ENCODE results near the gene GCK.

The GCK gene

DNA sequence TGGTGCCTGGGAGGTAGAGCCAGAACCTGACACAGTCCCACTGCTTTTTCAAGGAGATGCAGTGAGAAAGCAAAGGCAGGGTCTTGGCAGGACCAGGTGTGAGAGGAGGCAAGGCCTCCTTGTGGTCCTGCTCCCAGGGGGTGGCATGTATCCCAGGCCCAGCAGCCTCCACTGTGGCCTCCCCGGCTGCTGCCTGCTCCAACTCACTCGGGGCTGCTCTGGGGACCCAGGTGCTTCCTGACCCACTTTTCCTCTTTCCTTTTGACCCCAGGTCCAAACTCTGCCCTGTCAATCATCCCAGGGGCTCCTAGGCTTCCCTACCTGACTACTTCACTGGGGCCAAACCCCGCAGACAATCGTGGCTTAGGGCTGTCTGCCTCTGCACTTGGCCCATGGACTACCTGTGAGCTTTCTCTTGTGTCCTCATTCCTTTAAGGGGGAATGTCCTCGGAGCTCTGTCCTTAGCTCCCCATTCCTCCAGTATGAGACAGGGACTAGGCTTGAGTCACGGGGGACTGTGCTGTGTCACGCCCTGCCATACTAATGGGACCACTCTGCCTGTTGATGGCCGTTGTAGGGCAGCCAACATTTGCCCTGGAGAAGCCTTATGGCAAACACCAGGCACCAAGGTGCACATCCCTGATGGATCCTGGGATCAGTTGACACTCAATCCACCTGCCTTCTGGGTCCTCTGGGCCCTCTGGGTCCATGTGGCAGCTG lies 86.2 kb downstream of the GCK start:
- no peak for DNase-seq

DNA sequence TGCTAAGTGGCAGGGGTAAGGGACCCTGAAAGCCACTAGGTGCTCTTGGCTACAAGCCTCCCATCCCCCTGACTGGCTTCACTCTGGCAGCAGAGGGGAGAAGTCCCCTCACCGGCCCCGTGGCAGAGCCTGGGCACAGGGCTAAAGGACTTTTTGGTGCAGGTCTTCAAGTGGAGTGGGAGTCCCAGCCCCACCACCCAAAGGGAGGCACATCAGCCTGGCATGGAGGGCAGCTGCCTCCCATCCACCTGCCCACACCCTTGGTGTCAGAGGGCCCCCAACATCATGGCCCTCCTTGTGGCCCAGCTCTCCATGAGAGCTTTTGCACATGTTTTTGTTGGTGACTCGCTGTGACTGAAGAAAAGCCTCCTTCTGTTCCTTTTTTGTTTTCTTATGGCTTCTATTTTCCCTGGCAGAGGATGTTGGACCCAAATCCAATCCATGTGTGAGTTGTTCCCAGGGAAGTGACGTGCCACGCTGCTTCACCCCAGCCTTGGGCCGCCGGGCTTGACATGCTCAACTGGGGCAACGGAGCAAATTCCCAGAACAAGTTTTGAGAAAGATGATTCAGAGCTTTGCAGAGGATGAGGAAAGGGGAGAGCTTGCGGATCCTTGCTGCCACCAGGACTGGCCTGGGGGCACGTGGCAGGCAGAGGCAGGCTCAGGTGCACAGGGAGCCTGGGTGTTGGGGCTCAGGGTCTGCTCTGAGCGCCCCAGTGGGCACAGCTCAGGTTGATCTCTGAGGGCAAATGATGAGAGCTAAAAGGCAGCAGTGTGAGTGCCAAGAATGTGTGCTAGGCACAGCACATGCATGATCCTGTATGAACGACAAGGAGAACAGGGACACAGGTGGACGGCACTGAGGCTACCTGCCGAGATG lies 87.0 kb downstream of the GCK start:
- no peak for DNase-seq

DNA sequence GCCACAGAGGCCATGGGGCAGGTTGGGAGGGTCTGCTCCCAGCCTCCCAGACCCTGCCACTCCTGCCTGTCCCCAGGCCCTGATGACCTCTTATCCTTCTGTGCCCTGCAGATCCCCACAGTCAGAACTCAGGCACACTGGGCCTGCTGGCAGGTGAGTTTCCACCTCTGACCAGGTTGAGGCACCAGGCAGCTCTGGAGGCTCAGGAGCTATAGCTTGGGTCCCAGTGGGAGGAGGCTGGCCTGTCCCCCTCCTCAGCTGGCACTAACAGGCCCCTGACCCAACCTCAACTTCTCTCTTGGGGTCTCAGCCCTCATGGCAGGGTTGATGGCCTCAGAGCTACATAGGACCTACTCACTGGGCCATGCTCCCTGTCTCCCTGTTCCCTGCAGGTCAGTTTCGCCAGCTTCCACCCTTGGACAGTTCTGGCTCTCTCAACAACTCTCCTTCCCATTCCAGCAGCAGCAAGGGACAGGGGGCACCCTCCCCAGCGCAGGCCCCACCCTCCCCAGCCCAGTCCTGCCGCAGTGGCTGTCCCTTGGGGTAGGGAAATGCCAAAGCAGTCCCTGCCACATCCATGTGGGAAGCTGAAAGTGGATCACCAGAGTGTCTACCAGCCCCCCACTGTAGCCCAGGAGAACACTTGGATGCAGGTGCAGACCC lies 87.8 kb downstream of the GCK start:
- DNase-seq = no peak

DNA sequence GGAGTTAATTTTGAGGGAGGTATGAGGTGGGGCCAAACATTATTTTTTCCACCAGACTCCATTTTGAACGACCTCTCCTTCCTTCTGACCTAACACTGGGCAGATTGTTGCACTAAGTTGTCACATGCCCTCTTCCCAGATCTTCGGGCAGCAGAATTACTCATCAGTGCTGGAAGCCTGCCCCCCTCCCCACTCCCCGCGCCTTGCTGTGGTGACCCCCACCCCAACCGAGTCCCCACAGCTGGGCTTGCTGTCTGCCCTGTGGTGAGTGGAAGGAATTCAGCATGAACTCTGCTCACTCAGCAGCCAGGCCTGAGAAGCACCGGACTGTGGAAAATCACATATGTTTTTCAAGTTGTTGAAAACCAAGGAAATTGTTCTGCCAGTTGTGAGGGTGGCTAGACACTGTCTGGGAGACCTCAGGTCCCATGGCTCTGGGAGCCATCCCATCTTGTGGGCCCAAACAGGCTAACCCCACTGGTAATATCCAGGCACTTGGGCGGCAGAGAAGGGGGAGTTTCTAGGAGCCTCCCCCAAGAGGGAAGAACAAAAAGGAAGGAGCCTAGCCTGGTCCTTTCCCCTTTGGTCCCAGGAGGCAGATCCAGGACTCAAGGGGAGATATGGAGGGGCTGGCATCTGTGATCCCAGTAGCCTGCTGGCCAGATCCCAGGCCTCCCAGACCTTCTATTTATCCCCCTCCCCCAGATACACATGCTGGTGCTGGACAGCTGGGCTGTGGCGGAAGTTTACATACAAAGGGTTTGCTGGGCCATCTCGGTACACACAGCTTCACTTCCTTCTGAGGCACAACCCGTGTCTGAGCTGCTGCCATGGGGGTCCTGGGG lies 88.6 kb downstream of the GCK start:
- DNase-seq = no peak

DNA sequence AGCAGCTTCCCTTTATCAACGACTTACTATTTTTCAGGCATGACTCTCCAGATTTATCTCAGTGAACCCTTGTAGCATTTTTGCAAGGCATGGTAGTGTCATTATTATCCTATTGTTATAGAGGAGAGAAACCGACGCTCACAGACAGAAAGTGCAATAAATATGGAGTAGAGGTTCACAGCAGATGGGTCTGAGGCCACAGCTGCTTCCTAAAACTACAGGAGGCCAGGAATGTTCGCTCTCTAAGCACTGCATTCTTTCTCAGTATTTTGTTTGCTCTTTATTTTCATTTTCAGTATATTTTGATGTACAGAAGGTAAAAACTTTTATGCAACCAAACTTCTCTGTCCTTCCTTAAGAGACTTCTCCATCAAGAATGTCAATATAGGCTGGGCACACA lies 89.6 kb downstream of the GCK start:
- no peak for DNase-seq

DNA sequence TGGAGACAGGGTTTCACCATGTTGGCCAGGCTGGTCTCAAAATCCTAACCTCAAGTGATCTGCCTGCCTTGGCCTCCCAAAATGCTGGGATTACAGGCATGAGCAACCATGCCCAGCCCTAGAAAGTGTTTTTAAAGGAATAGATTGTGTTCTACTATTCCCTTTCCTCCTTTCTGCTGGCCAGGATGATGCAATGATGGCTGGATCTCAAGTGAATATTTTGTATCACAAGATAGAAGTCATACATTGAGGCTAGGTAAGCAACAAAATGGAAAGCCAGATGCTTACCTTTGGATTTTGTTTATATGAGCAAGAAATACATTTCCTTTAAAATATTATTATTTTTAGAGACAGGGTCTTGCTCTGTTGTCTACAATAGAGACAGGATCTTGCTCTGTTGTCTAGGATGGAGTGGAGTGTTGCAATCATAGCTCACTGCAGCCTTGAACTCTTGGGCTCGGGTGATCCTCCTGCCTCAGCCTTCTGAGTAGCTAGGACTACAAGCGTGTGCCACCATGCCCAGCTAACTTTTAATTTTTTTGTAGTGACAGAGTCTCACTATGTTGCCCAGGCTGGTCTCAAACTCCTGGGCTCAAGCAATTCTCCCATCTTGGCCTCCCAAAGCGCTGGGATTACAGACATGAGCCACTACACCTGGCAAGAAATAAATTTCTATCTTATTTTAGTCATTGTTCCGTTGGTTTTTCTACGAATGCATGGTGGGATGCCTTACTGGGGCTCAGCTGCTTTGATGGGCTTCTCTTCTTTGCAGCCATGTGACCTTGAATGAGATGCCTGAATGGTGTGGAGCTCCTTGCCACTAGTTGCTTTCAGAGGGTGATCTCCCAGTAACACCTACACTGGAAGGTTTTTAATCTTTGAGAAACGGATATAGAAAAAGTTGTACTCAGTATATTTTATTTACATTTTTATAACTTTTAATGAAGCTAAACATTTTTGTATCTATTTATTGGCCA lies 90.9 kb downstream of the GCK start:
- no peak for DNase-seq

DNA sequence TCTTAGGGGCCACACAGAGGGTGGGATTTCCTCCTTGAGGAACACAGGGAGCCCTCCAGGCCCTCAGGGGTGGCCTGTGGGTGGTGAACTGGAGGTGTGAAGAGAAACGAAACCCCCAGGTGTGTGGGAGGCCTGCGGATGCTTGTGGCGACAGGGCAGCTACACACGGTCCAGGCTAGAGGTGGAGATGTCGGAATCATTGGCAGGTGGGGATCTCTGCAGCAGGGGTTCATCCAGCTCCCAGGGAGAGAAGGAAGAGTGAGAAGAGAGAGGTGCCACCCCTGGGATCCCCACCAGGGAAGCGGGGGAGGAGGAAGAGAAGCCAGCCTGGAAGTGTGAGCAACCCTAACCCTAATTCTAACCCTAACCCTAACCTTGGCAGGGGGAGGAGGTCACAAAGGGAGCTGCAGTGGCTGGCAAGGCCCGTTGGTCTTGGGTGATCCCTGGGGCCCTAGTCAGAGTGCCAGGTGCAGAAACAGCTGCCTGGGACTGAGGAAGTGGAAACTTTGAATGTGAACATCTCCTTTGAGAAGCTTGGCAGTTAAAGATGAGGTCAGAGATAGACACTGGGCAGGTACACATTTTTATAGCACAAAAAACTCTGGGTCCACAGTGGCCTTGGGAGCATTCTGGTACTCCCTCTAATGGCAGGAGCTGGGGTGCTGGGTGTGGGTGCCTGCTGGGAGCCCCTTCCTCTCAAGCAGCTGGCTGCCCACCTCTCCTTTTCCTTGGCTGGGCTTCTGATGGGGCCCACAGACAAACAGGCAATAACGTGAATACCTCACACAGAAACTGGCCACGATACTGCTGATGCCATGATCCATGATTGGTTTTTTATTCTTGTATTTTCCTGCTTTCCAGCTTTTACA lies 91.9 kb downstream of the GCK start:
- no peak for DNase-seq

DNA sequence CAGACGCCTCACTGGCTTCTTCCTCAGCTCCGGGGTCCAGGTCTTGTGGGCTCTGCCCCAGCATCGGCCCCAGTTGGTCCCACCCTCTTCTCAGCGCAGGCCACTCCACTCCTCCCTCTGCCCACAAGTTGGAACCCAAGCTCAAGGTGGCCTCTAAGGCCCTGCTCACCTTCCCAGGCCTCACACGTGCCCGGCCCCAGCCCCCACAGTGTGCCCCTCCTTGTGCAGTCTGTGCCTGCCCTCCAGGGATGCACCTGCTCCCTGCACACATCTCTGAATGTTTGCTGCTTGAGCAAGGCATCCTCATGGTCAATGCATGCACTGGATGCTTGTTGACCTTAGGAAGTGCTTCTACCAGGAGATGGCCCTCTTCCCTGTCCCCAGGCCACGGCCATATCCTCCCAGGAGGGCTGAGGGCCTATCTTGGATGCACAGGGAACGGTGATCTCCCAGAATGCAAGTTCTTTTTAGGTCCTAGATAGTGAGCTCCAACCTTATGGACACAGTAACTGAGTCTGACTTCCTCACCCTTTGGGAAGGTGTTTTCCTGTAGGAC lies 92.8 kb downstream of the GCK start:
- no peak for DNase-seq

DNA sequence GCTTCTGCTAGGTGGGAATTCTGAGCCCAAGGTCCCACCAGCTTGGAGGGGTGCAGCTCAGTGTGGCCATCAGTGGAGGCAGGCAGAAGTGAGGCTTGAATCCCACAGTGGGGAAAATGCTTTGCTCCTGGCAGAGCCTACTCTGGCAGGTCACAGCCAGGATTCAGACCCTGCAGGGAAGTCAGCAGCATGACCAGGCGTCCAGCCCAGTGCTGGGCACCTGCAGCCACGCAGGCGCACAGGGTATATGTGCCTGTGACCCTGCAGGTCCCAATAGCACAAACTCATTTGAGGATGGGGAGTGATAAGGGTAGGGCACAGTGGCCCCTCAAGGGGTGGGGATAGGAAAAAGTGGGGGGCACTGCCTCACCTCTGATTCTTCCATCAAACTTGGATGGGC lies 93.5 kb downstream of the GCK start:
- no peak for DNase-seq

DNA sequence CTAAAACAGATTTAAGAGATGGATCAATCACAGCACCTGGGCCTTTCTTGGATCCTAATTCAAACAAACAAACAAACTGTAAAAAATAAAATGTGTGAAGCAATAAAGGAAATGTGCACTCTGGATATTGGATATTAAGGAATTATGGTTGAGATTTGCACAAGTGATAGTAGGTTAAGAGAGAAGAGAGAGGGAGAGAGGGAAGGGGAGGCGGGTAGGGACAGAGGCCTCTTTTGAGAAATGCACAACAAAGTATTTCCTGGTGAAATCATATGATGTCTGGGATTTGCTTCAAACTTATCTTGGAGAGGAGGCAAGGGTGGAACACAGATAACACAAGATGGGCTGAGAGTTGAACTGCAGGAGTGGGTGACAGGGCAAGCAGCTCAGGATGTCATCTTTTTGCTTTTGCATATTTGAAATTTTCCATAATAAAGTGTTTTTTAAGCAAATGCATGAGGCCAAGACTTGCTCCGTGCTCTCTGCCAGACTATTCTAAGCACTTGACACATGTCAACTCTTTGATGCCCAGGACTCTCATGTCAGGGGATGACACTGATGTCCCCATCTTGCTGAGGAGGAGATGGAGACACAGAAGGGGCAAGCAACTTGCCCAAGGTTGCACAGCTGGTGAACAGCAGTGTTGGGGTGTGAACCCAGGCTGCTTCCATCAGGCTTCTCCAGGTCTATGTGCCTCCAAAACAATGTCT lies 94.2 kb downstream of the GCK start:
- DNase-seq = no peak

DNA sequence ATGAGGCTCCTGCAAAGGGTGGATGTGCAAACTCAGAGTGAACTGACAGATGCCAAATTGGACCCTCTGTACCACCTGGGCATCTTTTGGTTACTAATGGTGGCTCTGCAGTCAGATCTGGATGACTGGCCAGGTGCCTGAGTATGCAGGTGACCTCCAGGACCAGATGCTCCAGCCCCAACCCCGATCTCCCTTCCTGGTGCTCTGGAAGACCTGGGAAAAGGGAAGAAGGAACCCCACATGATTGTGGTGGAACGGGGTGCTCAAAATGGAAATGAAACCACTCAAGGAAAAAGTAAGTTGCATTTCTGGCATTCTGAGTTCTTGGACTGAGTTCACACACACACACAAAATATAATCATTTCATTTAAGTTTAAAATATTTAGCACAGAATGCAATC lies 94.9 kb downstream of the GCK start:
- DNase-seq = no peak

Measured in activated CD4-positive, alpha-beta T cell treated with anti-CD3 and anti-CD28 coated beads, Interleukin-2, amount 50 U/mL, for 16 hours (primary cell).